HCT116 (cell line): ENCODE results near the gene GSTA4. TPM values are rescaled to one million over a fixed set of nuclear protein-coding genes. Genes with fewer than 3 reads are reported as not detected.

Experiments
- ATAC-seq: fragments of 200-7000 bp; cut with Tn5 transposase; 2 replicates; pipeline ENCODE4 v1.9.1; 2020; ENCODE audit warnings: mild to moderate bottlenecking, moderate library complexity
- BruUV-seq: library from RNA; stranded (reverse); fragments of 400-500 nt; replicated peaks from 2 replicates; lab custom pipeline; 2021; lab: Mats Ljungman, UMichigan
- CTCF ChIA-PET: fragments of 300-600 bp; sonication (Branson Sonifier 250); formaldehyde crosslinking; loops from one replicate; lab custom pipeline; 2021; ENCODE audit warnings: antibody characterized with exemption; lab: Charles Lee
- POLR2A ChIA-PET: fragments of 300-600, 350-600 bp; sonication (Branson Sonifier 250); formaldehyde crosslinking; loops from one replicate; lab custom pipeline; 2021; ENCODE audit warnings: antibody characterized with exemption; lab: Charles Lee
- RAD21 ChIA-PET, 2 experiments: fragments of 300-600 bp; sonication (Branson Sonifier 250); formaldehyde crosslinking; loops; one replicate each; lab custom pipeline; 2023; ENCODE audit warnings: low total read pairs in 2 of 2; ENCODE audit not compliant: uncharacterized antibody in 2 of 2, unreplicated experiment in 2 of 2, low non-redundant PET in 1 of 2; lab: Charles Lee
- DNase-seq: peaks from one replicate; pipeline ENCODE4 v3.0.0-alpha.2; 2010; ENCODE audit warnings: low read depth, low spot score
- H2AFZ ChIP-seq: fragments of 200-600 bp; shearing (Covaris generic), sonication (generic); 2 replicates; pipeline ENCODE4 v1.6.1; 2017; ENCODE audit warnings: low read depth, mixed run types, mixed read lengths, antibody characterized with exemption, low read length; ENCODE audit not compliant: poor library complexity, severe bottlenecking
- H3K27ac ChIP-seq: 2 replicates; pipeline ENCODE4 v1.5.1; 2012; ENCODE audit warnings: low read depth, low read length
- H3K27me3 ChIP-seq: fragments of 200-600 bp; sonication (generic); 2 replicates; pipeline ENCODE4 v1.6.1; 2016; ENCODE audit warnings: mixed run types, low read length, mixed read lengths; ENCODE audit not compliant: insufficient read depth
- H3K36me3 ChIP-seq, 2 experiments: fragments of 200-500 bp in 1 of 2; fragments of 200-600 bp in 1 of 2; sonication (Bioruptor generic) in 1 of 2; sonication (generic) in 1 of 2; 2 replicates each; pipeline versions ENCODE4 v1.5.1 to v1.6.1; 2014 to 2016; ENCODE audit warnings: low read length in 2 of 2, inconsistent platforms in 1 of 2, mixed read lengths in 1 of 2, mixed run types in 1 of 2; ENCODE audit not compliant: insufficient read depth in 2 of 2, control insufficient read depth in 1 of 2
- H3K4me1 ChIP-seq, 2 experiments: fragments of 200-600 bp in 1 of 2; sonication (generic) in 1 of 2; 2 replicates each; pipeline versions ENCODE4 v1.5.1 to v1.6.1; 2012 to 2017; ENCODE audit warnings: low read length in 2 of 2, inconsistent platforms in 1 of 2, mild to moderate bottlenecking in 1 of 2, mixed read lengths in 1 of 2, mixed run types in 1 of 2, moderate library complexity in 1 of 2; ENCODE audit not compliant: insufficient read depth in 2 of 2, control insufficient read depth in 1 of 2
- H3K4me2 ChIP-seq: fragments of 200-600 bp; sonication (generic); 2 replicates; pipeline ENCODE4 v1.6.1; 2017; ENCODE audit warnings: mixed run types, low read length, mixed read lengths
- H3K4me3 ChIP-seq, 2 experiments: fragments of 200-600 bp in 1 of 2; sonication (generic) in 1 of 2; replicated peaks in 1 of 2; 2 replicates each; pipeline ENCODE4 v1.5.1; 2011 to 2016; ENCODE audit warnings: low read length in 2 of 2, control low read depth in 1 of 2, low read depth in 1 of 2, mild to moderate bottlenecking in 1 of 2, mixed read lengths in 1 of 2, mixed run types in 1 of 2
- H3K79me2 ChIP-seq: fragments of 200-600 bp; sonication (generic); 2 replicates; pipeline ENCODE4 v1.6.1; 2017; ENCODE audit warnings: mild to moderate bottlenecking, mixed run types, low read length, moderate library complexity, mixed read lengths; ENCODE audit not compliant: insufficient read depth
- H3K9ac ChIP-seq: fragments of 200-600 bp; sonication (generic); 2 replicates; pipeline ENCODE4 v1.6.1; 2016; ENCODE audit warnings: low read length, mixed read lengths
- H3K9me2 ChIP-seq: fragments of 200-600 bp; sonication (generic), shearing (Covaris generic); 2 replicates; pipeline ENCODE4 v1.6.1; 2017; ENCODE audit warnings: mixed run types, mild to moderate bottlenecking, moderate library complexity; ENCODE audit not compliant: insufficient read depth
- H3K9me3 ChIP-seq, 2 experiments: fragments of 200-500 bp in 1 of 2; fragments of 200-600 bp in 1 of 2; sonication (Bioruptor generic) in 1 of 2; sonication (generic) in 1 of 2; 2 replicates each; pipeline ENCODE4 v1.6.1; 2014 to 2017; ENCODE audit warnings: low read length in 2 of 2, mixed read lengths in 2 of 2, inconsistent platforms in 1 of 2, low read depth in 1 of 2, mild to moderate bottlenecking in 1 of 2, mixed run types in 1 of 2, moderate library complexity in 1 of 2; ENCODE audit not compliant: control insufficient read depth in 1 of 2, insufficient read depth in 1 of 2
- H4K20me1 ChIP-seq: fragments of 200-600 bp; sonication (generic), shearing (Covaris generic); 2 replicates; pipeline ENCODE4 v1.6.1; 2017; ENCODE audit warnings: mixed run types, mild to moderate bottlenecking, moderate library complexity; ENCODE audit not compliant: insufficient read depth
- ATF3 ChIP-seq: IDR thresholded peaks from 2 replicates; pipeline ENCODE4 v1.6.1; 2012
- CEBPB ChIP-seq: IDR thresholded peaks from 2 replicates; pipeline ENCODE4 v1.6.1; 2012; ENCODE audit warnings: low read depth
- CTCF ChIP-seq, 3 experiments: fragments of 200-600 bp in 1 of 3; sonication (generic) in 1 of 3; IDR thresholded peaks in 2 of 3; conservative IDR thresholded peaks in 1 of 3; 2 replicates each; pipeline ENCODE4 v1.5.1; 2012 to 2017; ENCODE audit warnings: low read depth in 2 of 3, low read length in 2 of 3, antibody characterized with exemption in 1 of 3, borderline replicate concordance in 1 of 3, control low read depth in 1 of 3, mild to moderate bottlenecking in 1 of 3, mixed read lengths in 1 of 3, mixed run types in 1 of 3, moderate library complexity in 1 of 3; ENCODE audit not compliant: insufficient read depth in 1 of 3
- ELF1 ChIP-seq: IDR thresholded peaks from 2 replicates; pipeline ENCODE4 v1.6.1; 2012; ENCODE audit warnings: low read depth, borderline replicate concordance
- EZH2 ChIP-seq: fragments of 200-600 bp; sonication (generic); IDR thresholded peaks from 2 replicates; pipeline ENCODE4 v1.6.1; 2017; ENCODE audit warnings: antibody characterized with exemption, mixed run types
- EZH2phosphoT487 ChIP-seq: fragments of 200-600 bp; IDR thresholded peaks from 2 replicates; pipeline ENCODE4 v1.6.1; 2018; ENCODE audit warnings: antibody characterized with exemption, borderline replicate concordance
- SIN3A ChIP-seq: IDR thresholded peaks from 2 replicates; pipeline ENCODE4 v1.6.1; 2012; ENCODE audit warnings: low read depth
- SP1 ChIP-seq: IDR thresholded peaks from 2 replicates; pipeline ENCODE4 v1.6.1; 2012; ENCODE audit warnings: low read depth
- SRF ChIP-seq: IDR thresholded peaks from 2 replicates; pipeline ENCODE4 v1.6.1; 2012; ENCODE audit warnings: low read depth
- TCF7L2 ChIP-seq: IDR thresholded peaks from 2 replicates; pipeline ENCODE4 v1.7.0; 2011; ENCODE audit warnings: borderline replicate concordance, inconsistent platforms; ENCODE audit not compliant: insufficient read depth, insufficient read length; ENCODE audit errors: extremely low read depth
- YY1 ChIP-seq: IDR thresholded peaks from 2 replicates; pipeline ENCODE4 v1.6.1; 2011; ENCODE audit warnings: low read length, low read depth, moderate library complexity, mild to moderate bottlenecking; ENCODE audit not compliant: insufficient replicate concordance; ENCODE audit errors: extremely low read depth
- intact Hi-C: fragments of 100-400 bp; cut with micrococcal nuclease; formaldehyde crosslinking; loops from 2 replicates; pipeline ENCODE4 v1.10.0; 2022
- total RNA-seq: library from RNA; stranded (reverse); gene quantifications from one replicate; pipeline ENCODE4 v1.2.1, GENCODE V29; 2021; ENCODE audit not compliant: unreplicated experiment

The GSTA4 gene
- total RNA-seq, 1 experiment from 2014 or later, result 2.2 TPM

- Histone ChIP-seq H2AFZ (no peak overlapping the region), H3K4me1 (peaks cover 8 to 20% of the 10 kb centered on the region in 2 experiments), H3K4me3 (no peak overlapping the region), H3K27me3 (no peaks in the 10 kb centered on the region)
- no peak for TF ChIP-seq YY1
- TF ChIP-seq TCF7L2, result no peak
- TF ChIP-seq CTCF (IDR thresholded peaks at IDR 0.05 in 2 of 3, conservative IDR thresholded peaks at IDR 0.05 in 1 of 3; ENCODE audit: borderline replicate concordance in 1 of 3, insufficient read depth in 1 of 3, low read depth in 2 of 3, low read length in 2 of 3), result no peak
- TF ChIP-seq CEBPB, result no peak
- TF ChIP-seq EZH2phosphoT487, result no peak
- no peak for TF ChIP-seq SP1
- no peak for TF ChIP-seq EZH2
- TF ChIP-seq ELF1, result no peak
- TF ChIP-seq ATF3, result no peak
- TF ChIP-seq SIN3A, result no peak
- TF ChIP-seq SRF, result no peak
- TF ChIP-seq, all 23 proteins: peak for 0
- POLR2A ChIA-PET, result no interaction called here
- Histone ChIP-seq H3K79me2 (no peaks in the 10 kb centered on the region), H4K20me1 (no peaks in the 10 kb centered on the region), H3K9me2 (no peaks in the 10 kb centered on the region), H3K36me3 (no peaks in the 10 kb centered on the region), H3K9ac (no peak overlapping the region), H3K27ac (no peak overlapping the region), H3K4me2 (no peak overlapping the region), H3K9me3 (no peaks in the 10 kb centered on the region)
- BruUV-seq, result no TSS peak
- DNase-seq (no peak), ATAC-seq (no peak)
- CTCF ChIA-PET, result no interaction called here
- RAD21 ChIA-PET, result no interaction called here
- intact Hi-C loops, result loop anchor here (10.0 kb wide), 1 partner anchor 485 kb away; no protein-coding TSS in a partner anchor
These were observed 4.4 kb upstream of the GSTA4 start for GRCh38 chr6:52999456-52999855.
